Activated T-cell treated with anti-CD3 and anti-CD28 coated beads, Interleukin-2, amount 50 U/mL, for 48 hours (primary cell): ENCODE data around the gene AHNAK.
A peak's percentile ranks its signal among the peaks of the same experiment; 100 is the strongest.
"Not testable (repeated sequence)": the region's sequence is repeated elsewhere in the genome, so short reads cannot be mapped to it uniquely, and the experiment has no call there.

Source experiments
- DNase-seq, 2 experiments: peaks; one replicate each; pipeline ENCODE4 v3.0.0-alpha.2; 2020

AHNAK gene

GRCh38 chr11:62532096-62532495, 14.5 kb downstream of the AHNAK start:
- no peak for DNase-seq

GRCh38 chr11:62516736-62517371, 29.8 kb downstream of the AHNAK start:
- DNase-seq: no peak

- DNase-seq: no peak
Observed at GRCh38 chr11:62514151-62514550, 32.5 kb downstream of the AHNAK start.

GRCh38 chr11:62513626-62514025, 33.0 kb downstream of the AHNAK start:
- no peak for DNase-seq

- DNase-seq: no peak
Observed at GRCh38 chr11:62512961-62513360, 33.6 kb downstream of the AHNAK start.

GRCh38 chr11:62508336-62509058, 38.1 kb downstream of the AHNAK start:
- no peak for DNase-seq

GRCh38 chr11:62507125-62507422, 39.5 kb downstream of the AHNAK start:
- no peak for DNase-seq

GRCh38 chr11:62506413-62507124, 40.0 kb downstream of the AHNAK start:
- no peak for DNase-seq

GRCh38 chr11:62505440-62506091, 41.0 kb downstream of the AHNAK start:
- no peak for DNase-seq

GRCh38 chr11:62505059-62505439, 41.6 kb downstream of the AHNAK start:
- DNase-seq: no peak

GRCh38 chr11:62504158-62504973, 42.2 kb downstream of the AHNAK start:
- no peak for DNase-seq

- DNase-seq: no peak
Observed at GRCh38 chr11:62502030-62502730, 44.4 kb downstream of the AHNAK start.

GRCh38 chr11:62501432-62501891, 45.1 kb downstream of the AHNAK start:
- no peak for DNase-seq

- no peak for DNase-seq
Observed at GRCh38 chr11:62500650-62501030, 46.0 kb downstream of the AHNAK start.

GRCh38 chr11:62499944-62500649, 46.5 kb downstream of the AHNAK start:
- DNase-seq: no peak

GRCh38 chr11:62499311-62499943, 47.2 kb downstream of the AHNAK start:
- not testable (repeated sequence) for DNase-seq

GRCh38 chr11:62498492-62499286, 47.9 kb downstream of the AHNAK start:
- no peak for DNase-seq

GRCh38 chr11:62498031-62498430, 48.6 kb downstream of the AHNAK start:
- DNase-seq: no peak

GRCh38 chr11:62497132-62497801, 49.3 kb downstream of the AHNAK start:
- DNase-seq: peak; percentile 28 to 30
